Spinal cord (tissue), 10 donors: ENCODE results near the gene FAM187B. TPM values are rescaled to one million over a fixed set of nuclear protein-coding genes. Genes with fewer than 3 reads are reported as not detected.

Experiments used
- DNase-seq, 6 donors: peaks; one replicate each; pipeline versions ENCODE4 v3.0.0 to v3.0.0-alpha.2; 2013 to 2015; ENCODE audit warnings: low spot score in 6 of 6, low read depth in 4 of 6
- H3K27ac ChIP-seq: one replicate; pipeline ENCODE4 v1.5.1; 2013; ENCODE audit warnings: low read depth, low read length, control low read depth
- H3K27me3 ChIP-seq: one replicate; pipeline ENCODE4 v1.6.1; 2013; ENCODE audit warnings: low read length; ENCODE audit not compliant: control insufficient read depth, insufficient read depth
- H3K36me3 ChIP-seq: one replicate; pipeline ENCODE4 v1.6.1; 2013; ENCODE audit warnings: low read length; ENCODE audit not compliant: control insufficient read depth, insufficient read depth
- H3K4me1 ChIP-seq: one replicate; pipeline ENCODE4 v1.6.1; 2013; ENCODE audit warnings: low read length; ENCODE audit not compliant: control insufficient read depth, insufficient read depth
- H3K4me3 ChIP-seq: one replicate; pipeline ENCODE4 v1.5.1; 2013; ENCODE audit warnings: low read depth, low read length, control low read depth
- H3K9me3 ChIP-seq: one replicate; pipeline ENCODE4 v1.6.1; 2013; ENCODE audit warnings: low read length; ENCODE audit not compliant: control insufficient read depth, insufficient read depth
- WGBS: methylation state at CpG from one replicate; pipeline ENCODE4 v1.1.5; 2013; ENCODE audit warnings: missing lambda C conversion rate; ENCODE audit not compliant: insufficient coverage; 5-methylcytosine and 5-hydroxymethylcytosine counted together
- polyA plus RNA-seq, 2 donors: library from polyadenylated mRNA; unstranded; fragments of 120-200 nt; gene quantifications; one replicate each; pipeline ENCODE4 v1.2.1, GENCODE V29; 2013; ENCODE audit not compliant: insufficient read length in 2 of 2
- total RNA-seq, 2 donors: library from RNA; depleted of rRNA in 1 of 2; stranded (reverse); fragments of 120-200 nt in 1 of 2; fragments of >200 nt in 1 of 2; gene quantifications; one replicate each; pipeline versions ENCODE4 v1.2.3 to v1.2.4, GENCODE V29; 2013 to 2014
- donor health status: healthy.

Gene FAM187B
- total and polyA plus RNA-seq, 4 donors = not detected

GRCh38 chr19:35179830-35180229 is 48.7 kb downstream of the FAM187B start:
- WGBS = no CpG with 5 or more reads among the region's 3 CpGs

GRCh38 chr19:35178701-35179100 is 49.8 kb downstream of the FAM187B start:
- 67% methylated on average over 1 of the region's 2 CpGs for WGBS

More at GRCh38 chr19:35179830-35180229, 48.7 kb downstream of the FAM187B start:
- no peaks in the 10 kb centered on the region for H3K9me3 ChIP-seq
- H3K27ac ChIP-seq = no peak overlapping the region
- H3K4me1 ChIP-seq = no peaks in the 10 kb centered on the region
- no peak for DNase-seq
- H3K27me3 ChIP-seq = no peaks in the 10 kb centered on the region
- H3K4me3 ChIP-seq = no peak overlapping the region
- no peaks in the 10 kb centered on the region for H3K36me3 ChIP-seq

GRCh38 chr19:35177377-35178274 is 50.9 kb downstream of the FAM187B start:
- Histone ChIP-seq H3K9me3 (no peaks in the 10 kb centered on the region), H3K4me3 (no peak overlapping the region), H3K27me3 (no peaks in the 10 kb centered on the region), H3K36me3 (no peaks in the 10 kb centered on the region), H3K27ac (no peak overlapping the region), H3K4me1 (no peaks in the 10 kb centered on the region)
- WGBS = 73% methylated on average over 2 of the region's 7 CpGs
- no peak for DNase-seq

More at GRCh38 chr19:35178701-35179100, 49.8 kb downstream of the FAM187B start:
- Histone ChIP-seq H3K9me3 (no peaks in the 10 kb centered on the region), H3K4me1 (no peaks in the 10 kb centered on the region), H3K36me3 (no peaks in the 10 kb centered on the region), H3K27me3 (no peaks in the 10 kb centered on the region), H3K27ac (no peak overlapping the region), H3K4me3 (no peak overlapping the region)
- DNase-seq = no peak

DNA sequence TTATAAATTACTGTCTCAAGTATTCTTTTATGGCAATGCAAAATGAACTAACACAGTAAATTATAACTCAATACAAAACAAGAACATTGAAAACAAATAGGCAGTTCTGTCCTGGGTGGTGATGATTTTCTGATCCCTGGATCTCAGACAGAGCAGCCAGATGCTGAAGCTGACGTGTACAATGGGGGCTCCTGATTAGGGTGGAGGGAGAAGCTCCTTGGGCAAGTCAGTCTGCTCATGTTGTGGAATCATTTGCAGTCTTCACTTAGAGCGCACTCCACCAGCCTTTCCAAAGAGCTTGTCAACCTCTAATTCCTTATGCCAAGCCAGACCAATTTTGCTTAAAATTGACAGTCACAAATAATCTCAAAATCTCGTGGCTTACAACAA is 52.4 kb downstream of the FAM187B start:
- H3K4me1 ChIP-seq = no peaks in the 10 kb centered on the region
- H3K9me3 ChIP-seq = no peaks in the 10 kb centered on the region
- H3K27ac ChIP-seq = no peak overlapping the region
- no peak for DNase-seq
- H3K27me3 ChIP-seq = no peaks in the 10 kb centered on the region
- 72% methylated on average over 3 of the region's 3 CpGs for WGBS
- no peak overlapping the region for H3K4me3 ChIP-seq
- H3K36me3 ChIP-seq = no peaks in the 10 kb centered on the region

Other genes with a start within 250 kb of the FAM187B start
- gene GRAMD1A, start 228.4 kb downstream of the FAM187B start, total RNA-seq = 10 to 100 TPM; 29.6 to 36.2 TPM
- 100 to 1,000 TPM in 1 of 2 donors, 10 to 100 TPM in 1; 92.5 to 111 TPM for gene GRAMD1A, start 228.4 kb downstream of the FAM187B start, polyA plus RNA-seq
- gene SCN1B, start 198.3 kb downstream of the FAM187B start, total RNA-seq = 10 to 100 TPM in 1 of 2 donors, 1 to 10 TPM in 1; 5.8 to 17.2 TPM
- 10 to 100 TPM; 16.1 to 24.0 TPM for gene SCN1B, start 198.3 kb downstream of the FAM187B start, polyA plus RNA-seq
- under 1 TPM; 0.20 to 0.50 TPM for gene HPN, start 187.0 kb downstream of the FAM187B start, total RNA-seq
- 1 to 10 TPM; 1.1 to 1.4 TPM for gene HPN, start 187.0 kb downstream of the FAM187B start, polyA plus RNA-seq
- 1 to 10 TPM in 1 of 2 donors, under 1 TPM in 1; 0.40 to 2.6 TPM for gene FXYD3, start 112.9 kb downstream of the FAM187B start, total RNA-seq
- gene FXYD3, start 112.9 kb downstream of the FAM187B start, polyA plus RNA-seq = 1 to 10 TPM in 1 of 2 donors, under 1 TPM in 1; 0.49 to 1.7 TPM
- 10 to 100 TPM; 10.9 to 18.5 TPM for gene LGI4, start 93.7 kb downstream of the FAM187B start, total RNA-seq
- 10 to 100 TPM; 21.4 to 37.5 TPM for gene LGI4, start 93.7 kb downstream of the FAM187B start, polyA plus RNA-seq
- gene FXYD1, start 89.9 kb downstream of the FAM187B start, total RNA-seq = 100 to 1,000 TPM in 1 of 2 donors, 10 to 100 TPM in 1; 20.4 to 104 TPM
- gene FXYD1, start 89.9 kb downstream of the FAM187B start, polyA plus RNA-seq = 10 to 100 TPM; 37.9 to 58.3 TPM
- gene FXYD7, start 85.5 kb downstream of the FAM187B start, total RNA-seq = 10 to 100 TPM; 12.1 to 34.3 TPM
- gene FXYD7, start 85.5 kb downstream of the FAM187B start, polyA plus RNA-seq = 100 to 1,000 TPM; 279 to 281 TPM
- 10 to 100 TPM; 11.0 to 52.5 TPM for gene FXYD5, start 74.0 kb downstream of the FAM187B start, total RNA-seq
- gene FXYD5, start 74.0 kb downstream of the FAM187B start, polyA plus RNA-seq = 10 to 100 TPM in 1 of 2 donors, 1 to 10 TPM in 1; 9.3 to 32.5 TPM
- 10 to 100 TPM in 1 of 2 donors, 1 to 10 TPM in 1; 2.0 to 29.4 TPM for gene LSR, start 20.3 kb upstream of the FAM187B start, total RNA-seq
- gene LSR, start 20.3 kb upstream of the FAM187B start, polyA plus RNA-seq = 10 to 100 TPM; 21.3 to 25.4 TPM
- gene USF2, start 40.2 kb upstream of the FAM187B start, total RNA-seq = 10 to 100 TPM; 37.2 to 89.6 TPM
- 100 to 1,000 TPM; 235 to 258 TPM for gene USF2, start 40.2 kb upstream of the FAM187B start, polyA plus RNA-seq
- gene HAMP, start 53.8 kb upstream of the FAM187B start, total RNA-seq = under 1 TPM in 1 of 2 donors, not detected in 1; 0.40 TPM
- gene HAMP, start 53.8 kb upstream of the FAM187B start, polyA plus RNA-seq = under 1 TPM; 0.35 to 0.67 TPM
- 100 to 1,000 TPM in 1 of 2 donors, 10 to 100 TPM in 1; 83.5 to 215 TPM for gene MAG, start 63.4 kb upstream of the FAM187B start, total RNA-seq
- 100 to 1,000 TPM; 249 to 261 TPM for gene MAG, start 63.4 kb upstream of the FAM187B start, polyA plus RNA-seq
- 10 to 100 TPM in 1 of 2 donors, 1 to 10 TPM in 1; 9.4 to 13.5 TPM for gene CD22, start 100.4 kb upstream of the FAM187B start, total RNA-seq
- gene CD22, start 100.4 kb upstream of the FAM187B start, polyA plus RNA-seq = 10 to 100 TPM; 24.2 to 39.4 TPM
- under 1 TPM in 1 of 2 donors, not detected in 1; 0.06 TPM for gene FFAR1, start 119.2 kb upstream of the FAM187B start, total RNA-seq
- gene FFAR1, start 119.2 kb upstream of the FAM187B start, polyA plus RNA-seq = under 1 TPM; 0.70 to 0.83 TPM
- under 1 TPM; 0.10 to 0.11 TPM for gene FFAR3, start 129.7 kb upstream of the FAM187B start, total RNA-seq
- gene FFAR3, start 129.7 kb upstream of the FAM187B start, polyA plus RNA-seq = not detected
- not detected for gene GPR42, start 142.3 kb upstream of the FAM187B start, total RNA-seq
- under 1 TPM in 1 of 2 donors, not detected in 1; 0.14 TPM for gene GPR42, start 142.3 kb upstream of the FAM187B start, polyA plus RNA-seq
- under 1 TPM; 0.11 to 0.69 TPM for gene FFAR2, start 219.5 kb upstream of the FAM187B start, total RNA-seq
- gene FFAR2, start 219.5 kb upstream of the FAM187B start, polyA plus RNA-seq = under 1 TPM; 0.29 to 0.50 TPM